Measurements from ENCODE around the gene PLXNA4.
A peak's percentile ranks its signal among the peaks of the same experiment; 100 is the strongest.

PLXNA4 gene

GRCh38 chr7:132321387-132321786, 254.9 kb downstream of the PLXNA4 start:
- Histone ChIP-seq H3K4me3 (ENCODE audit: insufficient read depth, low read length, poor library complexity, severe bottlenecking) (no peak overlapping the region), H3K79me2 (ENCODE audit: insufficient read depth, low read length) (no peaks in the 10 kb centered on the region), H2AFZ (ENCODE audit: low read depth, low read length, severe bottlenecking) (no peak overlapping the region), H3K27ac (ENCODE audit: low read depth, low read length) (no peak overlapping the region), H3K9me2 (replicated peaks; ENCODE audit: insufficient read depth, low read length) (no peaks in the 10 kb centered on the region), H3K36me3 (ENCODE audit: low read length) (no peaks in the 10 kb centered on the region), H3K4me2 (ENCODE audit: low read depth, low read length, poor library complexity, severe bottlenecking) (no peak overlapping the region), H3K27me3 (ENCODE audit: low read length) (no peaks in the 10 kb centered on the region), H4K20me1 (ENCODE audit: low read depth, low read length) (no peaks in the 10 kb centered on the region), H3K9me3 (ENCODE audit: insufficient read depth, low read length) (no peaks in the 10 kb centered on the region), H3K9ac (ENCODE audit: low read length) (no peak overlapping the region), H3F3A (ENCODE audit: insufficient read depth) (no peaks in the 10 kb centered on the region)
- TF ChIP-seq EZH2phosphoT487 (conservative IDR thresholded peaks at IDR 0.05; ENCODE audit: low read length) (no peak), CTCF (IDR thresholded peaks at IDR 0.05; ENCODE audit: insufficient read depth, low read length, poor library complexity, severe bottlenecking) (no peak)

- no peak overlapping the region for H3K4me3 ChIP-seq (ENCODE audit: insufficient read depth, low read length, poor library complexity, severe bottlenecking)
- H4K20me1 ChIP-seq (ENCODE audit: low read depth, low read length) = no peaks in the 10 kb centered on the region
- no peaks in the 10 kb centered on the region for H3K79me2 ChIP-seq (ENCODE audit: insufficient read depth, low read length)
- H3K4me2 ChIP-seq (ENCODE audit: low read depth, low read length, poor library complexity, severe bottlenecking) = no peak overlapping the region
- no peak for TF ChIP-seq CTCF (IDR thresholded peaks at IDR 0.05; ENCODE audit: insufficient read depth, low read length, poor library complexity, severe bottlenecking)
- no peak for TF ChIP-seq EZH2phosphoT487 (conservative IDR thresholded peaks at IDR 0.05; ENCODE audit: low read length)
- no peaks in the 10 kb centered on the region for H3K9me3 ChIP-seq (ENCODE audit: insufficient read depth, low read length)
- no peak overlapping the region for H2AFZ ChIP-seq (ENCODE audit: low read depth, low read length, severe bottlenecking)
- no peaks in the 10 kb centered on the region for H3K9me2 ChIP-seq (replicated peaks; ENCODE audit: insufficient read depth, low read length)
- no peaks in the 10 kb centered on the region for H3K27me3 ChIP-seq (ENCODE audit: low read length)
- no peaks in the 10 kb centered on the region for H3F3A ChIP-seq (ENCODE audit: insufficient read depth)
- H3K9ac ChIP-seq (ENCODE audit: low read length) = no peak overlapping the region
- H3K27ac ChIP-seq (ENCODE audit: low read depth, low read length) = no peak overlapping the region
- H3K36me3 ChIP-seq (ENCODE audit: low read length) = no peaks in the 10 kb centered on the region
These were observed 256.8 kb downstream of the PLXNA4 start for GRCh38 chr7:132319481-132319880.

GRCh38 chr7:132318352-132319318, 257.6 kb downstream of the PLXNA4 start:
- Histone ChIP-seq H3K4me3 (ENCODE audit: insufficient read depth, low read length, poor library complexity, severe bottlenecking) (no peak overlapping the region), H3K9ac (ENCODE audit: low read length) (no peak overlapping the region), H4K20me1 (ENCODE audit: low read depth, low read length) (no peaks in the 10 kb centered on the region), H3K9me2 (replicated peaks; ENCODE audit: insufficient read depth, low read length) (no peaks in the 10 kb centered on the region), H3K36me3 (ENCODE audit: low read length) (no peaks in the 10 kb centered on the region), H3K79me2 (ENCODE audit: insufficient read depth, low read length) (no peaks in the 10 kb centered on the region), H3K27ac (ENCODE audit: low read depth, low read length) (no peak overlapping the region), H2AFZ (ENCODE audit: low read depth, low read length, severe bottlenecking) (no peak overlapping the region), H3F3A (ENCODE audit: insufficient read depth) (no peaks in the 10 kb centered on the region), H3K27me3 (ENCODE audit: low read length) (no peaks in the 10 kb centered on the region), H3K9me3 (ENCODE audit: insufficient read depth, low read length) (no peaks in the 10 kb centered on the region), H3K4me2 (ENCODE audit: low read depth, low read length, poor library complexity, severe bottlenecking) (no peak overlapping the region)
- TF ChIP-seq EZH2phosphoT487 (conservative IDR thresholded peaks at IDR 0.05; ENCODE audit: low read length) = no peak
- TF ChIP-seq CTCF (IDR thresholded peaks at IDR 0.05; ENCODE audit: insufficient read depth, low read length, poor library complexity, severe bottlenecking) = peak; percentile 62
